DMS 273 treated with DMSO at 0.1 percent for 48 hours (cell line): ENCODE measurements around the gene SELP.

ENCODE experiments used
- DNase-seq: peaks from one replicate; lab custom pipeline; 2025; lab: John Stamatoyannopoulos, UW

SELP gene

DNA sequence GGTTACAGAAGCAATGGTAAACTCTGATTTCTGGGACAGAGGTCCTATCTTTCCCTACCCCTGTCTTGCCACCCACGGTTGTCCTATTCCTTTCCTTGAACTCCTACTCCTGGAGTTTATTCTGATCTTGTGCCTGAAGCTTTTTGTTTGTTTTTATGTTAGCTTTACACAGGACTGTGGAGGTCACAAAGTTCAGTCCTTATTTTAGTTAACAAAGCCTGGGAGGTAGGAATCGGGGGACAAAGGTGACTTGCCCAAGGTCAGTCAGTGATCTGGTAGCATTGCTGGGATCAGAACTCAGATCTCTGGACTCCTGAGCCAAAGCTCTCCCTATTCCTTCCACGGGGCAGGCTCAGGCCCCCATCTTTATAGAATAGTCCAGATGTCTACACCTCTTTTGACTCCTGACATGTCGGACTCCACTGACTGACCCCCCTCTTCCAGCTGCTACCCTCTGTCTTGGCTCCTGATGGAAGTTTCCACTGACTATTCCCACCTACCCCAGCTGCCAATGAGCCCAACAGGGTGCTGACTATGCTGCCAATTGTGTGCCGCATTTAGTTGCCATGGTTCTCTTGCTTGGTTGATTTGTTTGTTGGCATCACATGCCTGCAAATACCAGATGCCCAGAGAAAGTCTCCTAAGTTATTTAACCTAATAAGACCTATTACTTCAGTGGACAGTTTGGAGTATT lies 53.5 kb downstream of the SELP start:
- peak; percentile 18 for DNase-seq

DNA sequence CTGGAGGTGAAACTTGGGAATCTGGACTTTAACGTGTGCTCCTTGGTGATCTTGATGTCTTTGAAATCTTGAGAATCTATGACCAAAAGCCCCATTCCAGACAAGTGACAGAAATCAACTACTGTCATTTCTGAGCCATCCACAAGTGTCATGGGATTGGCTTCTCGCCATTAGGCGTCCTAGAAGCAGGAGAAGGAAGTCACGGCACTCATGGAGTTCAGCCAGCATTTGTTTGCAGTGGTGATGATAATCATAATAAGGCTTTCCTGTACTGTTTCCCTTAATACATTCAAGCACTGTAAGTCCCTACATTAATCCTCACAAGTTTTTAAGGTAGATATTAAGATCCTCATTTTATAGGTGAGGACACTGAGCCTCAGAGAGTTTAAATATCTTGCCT lies 55.6 kb downstream of the SELP start:
- no peak for DNase-seq

DNA sequence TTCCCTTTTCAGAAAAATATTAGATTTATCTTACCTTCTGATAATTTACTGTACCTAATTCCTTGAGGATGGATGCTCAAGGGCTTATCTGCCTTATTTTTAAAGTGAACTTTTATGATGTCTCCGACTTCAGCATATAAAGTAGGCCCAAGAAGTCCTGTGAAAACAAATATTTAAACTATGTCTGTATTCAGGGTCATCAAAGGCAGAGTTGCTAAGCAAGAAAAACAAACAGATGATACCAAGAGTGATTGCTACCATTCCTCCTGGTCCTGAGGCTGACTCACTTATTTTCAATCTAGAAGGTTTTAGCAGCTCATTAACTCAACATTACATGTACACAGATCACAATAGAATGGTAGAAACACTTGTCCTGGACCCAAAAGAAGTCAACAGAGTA lies 57.7 kb downstream of the SELP start:
- DNase-seq = no peak

GRCh38 chr1:169571450-169571849 lies 58.5 kb downstream of the SELP start:
- no peak for DNase-seq

DNA sequence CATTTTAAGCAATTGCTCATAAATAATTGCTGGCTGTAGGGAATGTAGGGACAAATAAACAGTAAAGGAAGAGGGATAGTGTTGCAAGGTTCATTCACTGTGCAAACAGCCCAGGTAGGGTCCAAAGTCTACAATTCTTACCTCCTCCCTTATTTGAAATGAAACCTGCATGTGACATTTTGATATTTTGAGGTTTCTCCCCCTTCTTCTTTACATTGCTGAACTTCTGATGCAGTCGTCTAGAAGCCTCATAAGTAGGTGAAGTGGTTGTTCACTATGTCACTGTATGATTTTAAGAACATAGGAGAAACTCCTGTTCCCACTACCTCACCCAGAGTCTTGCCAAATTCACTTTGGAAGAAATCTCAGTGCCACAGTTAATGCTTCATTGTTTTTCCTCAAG lies 59.8 kb downstream of the SELP start:
- no peak for DNase-seq

- no peak for DNase-seq
These were observed 61.4 kb downstream of the SELP start for GRCh38 chr1:169568497-169568896.

GRCh38 chr1:169565335-169566271 lies 64.3 kb downstream of the SELP start:
- DNase-seq = no peak

DNA sequence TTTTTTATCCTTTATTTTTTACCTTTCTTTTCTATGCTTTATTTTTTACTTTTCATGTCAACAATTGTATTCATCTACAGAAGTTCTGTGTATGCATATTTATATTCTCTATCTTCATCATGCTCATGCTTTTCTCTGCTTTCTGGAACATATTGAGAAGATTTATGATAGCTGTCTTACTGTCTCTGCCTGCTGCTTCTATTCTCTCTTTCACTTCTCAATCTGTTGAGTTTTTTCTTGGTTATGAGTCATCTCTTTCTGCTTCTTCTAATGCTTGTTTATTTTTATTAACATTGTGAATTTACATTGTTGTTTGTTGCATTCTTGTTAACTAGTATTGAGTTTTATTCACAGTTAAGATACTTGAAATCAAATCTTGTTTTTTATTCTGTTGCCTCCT lies 66.3 kb downstream of the SELP start:
- DNase-seq = no peak

DNA sequence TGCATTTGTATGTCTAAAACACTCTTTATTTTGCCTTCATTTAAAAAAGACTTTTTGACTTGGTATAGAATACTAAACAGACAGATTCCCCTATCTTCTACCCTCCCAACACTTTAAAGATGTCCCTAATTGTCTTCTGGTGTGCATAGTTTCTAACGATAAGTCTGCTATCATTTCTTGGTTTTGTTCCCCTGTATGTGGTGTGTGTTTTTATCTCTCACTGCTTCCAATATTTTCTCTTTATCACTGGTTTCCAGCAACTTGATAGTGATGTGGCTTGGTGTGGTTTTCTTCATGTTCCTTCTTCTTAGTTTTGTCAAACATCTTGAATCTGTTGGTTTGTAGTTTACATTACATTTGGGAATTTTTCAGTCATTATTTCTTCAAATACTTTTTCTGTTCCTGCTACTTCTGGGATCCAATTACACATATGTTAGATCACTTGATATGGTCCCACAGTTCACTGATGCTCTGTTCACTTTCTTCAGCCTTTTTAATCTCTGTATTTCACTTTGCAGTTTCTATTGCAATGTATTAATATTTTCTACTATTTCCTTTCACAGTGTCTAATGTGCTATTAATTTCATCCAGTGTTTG lies 66.8 kb downstream of the SELP start:
- no peak for DNase-seq

GRCh38 chr1:169561692-169562091 lies 68.2 kb downstream of the SELP start:
- no peak for DNase-seq

DNA sequence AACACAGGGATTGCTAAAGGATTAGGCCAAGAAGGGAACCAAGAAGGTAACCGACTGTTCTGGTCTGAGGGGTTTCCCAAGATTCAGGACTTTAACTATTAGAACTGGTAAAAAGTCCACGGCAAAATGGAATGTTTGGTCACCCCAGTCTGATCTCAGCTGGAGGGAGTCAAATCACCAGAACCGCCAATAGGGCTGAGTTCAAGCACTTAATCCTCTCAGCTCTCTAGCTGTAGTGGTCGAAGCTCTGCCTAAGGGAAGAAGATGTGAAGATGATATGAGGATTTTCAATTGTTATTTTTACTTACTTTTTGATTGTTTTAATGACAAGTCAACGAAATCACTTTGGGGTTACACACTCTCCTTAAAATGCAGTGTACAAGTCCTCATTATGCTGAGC lies 72.8 kb downstream of the SELP start:
- no peak for DNase-seq

DNA sequence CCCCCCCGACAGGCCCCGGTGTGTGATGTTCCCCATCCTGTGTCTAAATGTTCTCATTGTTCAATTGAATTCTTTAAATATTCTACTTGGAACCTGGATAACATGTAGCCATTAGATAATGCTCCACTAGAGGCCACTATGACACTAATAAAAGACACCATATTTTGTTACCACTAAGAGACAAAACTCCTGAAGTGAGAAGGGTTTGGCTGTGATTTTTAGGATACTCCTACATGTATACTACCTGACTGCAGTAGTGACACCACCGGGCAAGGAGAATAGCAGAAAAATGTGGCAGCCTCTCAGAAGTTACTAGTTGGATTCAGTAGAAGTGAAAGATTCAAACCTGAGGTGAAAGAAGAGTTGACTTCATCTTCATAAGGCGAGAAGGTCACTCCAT lies 79.6 kb downstream of the SELP start:
- peak; percentile 5 for DNase-seq

DNA sequence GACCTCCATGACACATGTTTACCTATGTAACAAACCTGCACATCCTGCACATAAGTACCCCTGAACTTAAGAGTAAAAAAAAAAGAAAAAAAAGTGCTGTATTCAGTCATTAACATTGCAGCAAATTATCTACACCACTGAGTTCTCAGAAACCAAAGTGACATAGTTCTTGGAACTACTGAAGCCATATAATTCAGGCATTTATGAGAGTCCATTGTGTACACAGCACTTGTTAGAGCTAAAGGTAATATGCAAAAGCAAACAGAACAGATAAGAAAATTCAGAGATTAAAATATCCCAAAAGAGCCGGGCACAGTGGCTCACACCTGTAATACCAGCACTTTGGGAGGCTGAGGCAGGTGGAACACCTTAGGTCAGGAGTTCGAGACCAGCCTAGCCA lies 81.6 kb downstream of the SELP start:
- DNase-seq = no peak

DNA sequence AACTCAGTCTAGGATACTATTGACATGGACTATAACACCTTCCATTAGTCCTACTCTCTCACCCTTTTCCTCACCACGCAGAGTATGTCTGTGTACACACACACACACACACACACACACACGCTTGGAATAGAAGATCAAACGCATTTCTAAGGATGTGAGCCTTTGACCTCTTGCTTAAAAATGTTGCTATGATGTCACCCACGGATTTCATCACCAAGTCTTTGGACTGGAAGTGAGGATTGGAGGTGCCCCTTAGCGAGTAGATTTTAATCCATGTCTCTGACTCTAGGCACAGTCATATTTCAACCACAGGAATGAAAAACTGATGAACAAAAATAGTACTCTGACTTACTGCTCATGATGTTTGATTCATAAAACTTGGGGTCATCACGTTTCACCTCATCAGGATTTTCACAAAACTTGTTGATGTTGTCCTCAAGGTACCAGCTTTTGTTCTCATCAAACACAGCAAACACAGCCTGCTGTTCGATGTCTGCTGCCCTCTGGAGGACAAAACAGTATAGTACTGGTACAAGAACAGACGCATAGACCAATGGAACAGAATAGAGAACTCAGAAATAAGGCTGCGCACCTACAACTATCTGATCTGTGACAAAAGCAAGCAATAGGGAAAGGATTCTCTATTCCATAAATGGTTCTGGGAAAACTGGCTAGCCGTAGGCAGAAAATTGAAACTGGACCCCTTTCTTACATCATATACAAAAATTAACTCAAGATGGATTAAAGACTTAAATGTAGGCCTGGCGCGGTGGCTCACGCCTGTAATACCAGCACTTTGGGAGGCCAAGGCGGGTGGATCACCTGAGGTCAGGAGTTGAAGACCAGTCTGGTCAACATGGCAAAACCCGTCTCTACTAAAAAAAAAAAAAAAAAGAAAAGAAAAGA lies 83.6 kb downstream of the SELP start:
- DNase-seq = peak; percentile 10

DNA sequence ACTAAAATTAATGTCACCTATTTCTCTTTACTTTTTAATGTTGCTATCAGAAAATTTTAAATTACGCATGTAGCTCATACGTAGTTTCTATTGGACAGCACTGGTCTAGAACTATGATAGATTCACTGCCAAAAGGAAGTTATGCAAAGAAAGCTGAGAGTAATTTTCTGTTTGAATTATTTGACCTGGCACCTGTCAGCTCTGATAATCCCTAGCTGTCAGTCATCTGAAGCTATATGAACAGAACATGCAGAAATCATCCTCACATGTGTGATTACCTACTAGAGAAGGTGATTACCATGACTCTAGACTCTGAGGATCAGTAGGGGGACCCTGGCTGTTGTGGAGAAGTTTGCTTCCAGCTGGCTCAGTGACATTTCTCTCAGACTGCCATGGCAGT lies 84.5 kb downstream of the SELP start:
- DNase-seq = no peak

- DNase-seq = no peak
These were observed 90.7 kb downstream of the SELP start for GRCh38 chr1:169538998-169539871.
